Measurements from ENCODE around the gene SEMA3G.

SEMA3G gene

GRCh38 chr3:52438579-52439425 lies 6.1 kb downstream of the SEMA3G start:
- no peak for DNase-seq

DNA sequence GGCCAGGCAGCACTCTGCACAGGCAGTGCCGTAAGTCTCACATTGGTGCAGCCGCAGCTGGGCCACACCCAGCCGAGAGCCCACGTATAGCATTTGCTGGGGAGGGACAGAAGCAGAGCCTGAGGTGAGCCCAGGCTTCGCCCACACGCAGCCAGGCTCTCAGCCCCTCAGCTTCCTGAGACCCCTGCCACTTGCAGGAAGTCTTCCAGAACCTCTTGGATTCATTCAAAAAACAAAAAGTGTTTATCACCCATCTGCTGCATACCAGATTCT lies 6.9 kb downstream of the SEMA3G start:
- no peak for DNase-seq

DNA sequence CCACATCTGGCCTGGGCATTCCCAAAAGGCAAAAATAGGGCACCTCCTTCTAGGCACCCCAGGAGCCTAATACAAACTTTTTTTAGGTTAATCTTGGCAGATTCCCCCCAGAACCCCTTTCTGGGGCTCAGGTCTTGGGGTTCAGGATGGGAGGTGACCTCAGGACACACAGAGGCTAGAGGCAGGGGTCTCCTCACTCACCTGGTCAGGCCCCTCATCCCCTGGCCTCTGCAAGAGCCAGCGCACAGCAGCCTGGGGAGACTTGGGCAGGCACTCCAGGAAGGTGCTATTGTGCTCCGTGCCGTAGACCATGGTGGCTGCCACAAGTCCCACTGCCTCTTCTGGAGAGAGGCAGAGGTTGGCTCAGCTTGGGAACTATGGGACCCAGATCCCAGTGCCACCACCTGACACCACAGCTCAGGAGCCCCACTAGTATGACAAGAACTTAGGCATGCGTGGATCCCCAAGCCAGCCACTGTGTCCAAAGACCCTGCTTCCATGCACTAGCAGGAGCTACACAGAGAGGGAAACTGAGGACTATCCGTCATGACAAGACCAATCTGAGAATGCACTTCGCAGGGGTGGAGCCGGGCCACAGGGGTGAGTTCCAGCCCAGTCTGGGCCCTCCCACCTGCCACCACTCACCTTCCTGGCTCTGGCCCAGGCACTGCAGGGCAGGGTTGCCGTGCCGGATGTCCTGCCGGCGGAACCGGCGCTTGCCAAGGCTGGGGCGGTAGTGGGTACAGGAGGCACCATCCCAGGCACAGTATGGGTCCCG lies 7.4 kb downstream of the SEMA3G start:
- DNase-seq: no peak

DNA sequence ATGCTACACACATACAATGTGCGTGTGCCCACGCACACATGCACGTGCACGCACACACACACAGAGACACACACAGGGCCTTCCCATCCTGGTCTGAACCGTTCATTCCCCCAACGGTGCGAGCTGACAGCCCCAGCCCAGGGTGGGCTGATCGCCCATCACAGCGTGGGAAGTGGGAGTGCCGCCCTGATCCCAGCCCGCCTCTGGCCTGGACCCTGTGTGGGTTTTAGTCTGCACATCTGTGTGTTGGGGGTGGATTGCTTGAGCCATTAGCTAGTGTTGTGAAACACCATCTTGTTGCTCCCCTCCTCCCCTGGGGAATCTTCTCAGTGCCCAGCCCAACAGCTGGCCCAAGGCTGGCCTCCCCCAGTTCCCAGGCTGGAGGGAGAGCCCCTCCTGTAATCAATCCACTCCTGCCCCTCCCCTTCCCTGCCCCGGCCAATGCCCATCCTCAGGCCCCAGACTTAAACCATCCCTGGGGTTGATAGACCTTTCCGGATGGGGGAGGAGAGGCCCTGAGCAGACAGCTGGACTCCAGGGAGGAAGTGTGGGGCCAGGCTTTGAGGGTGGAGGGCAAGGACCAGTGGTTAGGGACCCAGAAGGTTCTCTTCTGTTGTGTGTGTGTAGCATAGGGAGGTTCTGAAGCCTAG lies 8.3 kb downstream of the SEMA3G start:
- no peak for DNase-seq

DNA sequence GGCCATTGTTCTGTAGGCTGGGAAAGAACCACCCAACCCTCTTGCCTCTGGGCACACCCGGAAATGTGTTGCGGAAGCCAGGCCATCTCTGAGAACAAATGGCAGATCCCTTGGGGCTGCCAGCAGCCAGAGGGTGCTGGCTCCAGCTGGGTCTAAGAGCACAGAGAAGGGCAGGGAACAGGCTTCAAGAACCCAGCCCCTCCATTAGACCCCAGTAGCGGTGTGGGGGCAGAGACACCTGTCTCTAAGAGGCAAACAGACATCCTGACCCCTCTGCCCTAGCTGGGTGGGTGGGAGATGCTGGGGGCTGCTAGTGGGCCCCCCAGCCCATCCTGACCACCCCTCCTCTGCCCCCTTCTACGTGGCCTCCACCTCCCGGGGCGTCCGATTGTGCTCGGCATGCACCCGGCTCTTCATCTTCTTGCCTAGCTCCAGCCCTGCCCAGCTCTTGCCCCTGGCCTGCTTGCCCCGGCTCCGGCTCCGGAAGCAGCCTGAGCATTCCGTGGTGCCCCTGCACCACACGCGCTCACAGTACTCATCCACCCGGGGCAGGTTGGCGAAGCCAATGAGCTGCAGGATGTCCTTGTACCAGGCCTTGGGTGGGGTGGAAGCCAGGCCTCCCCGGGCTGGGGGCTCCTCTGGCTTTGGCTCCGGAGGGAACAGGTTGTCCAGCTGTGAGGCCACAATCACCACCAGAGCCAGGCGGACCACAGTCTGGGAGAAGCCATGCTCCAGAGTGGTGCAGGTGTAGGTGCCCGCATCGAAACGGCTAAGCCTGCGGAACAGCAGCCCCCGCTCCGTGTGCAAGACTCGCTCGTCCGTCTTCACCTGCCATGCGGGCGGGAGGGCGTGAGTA lies 9.4 kb downstream of the SEMA3G start:
- DNase-seq: no peak

DNA sequence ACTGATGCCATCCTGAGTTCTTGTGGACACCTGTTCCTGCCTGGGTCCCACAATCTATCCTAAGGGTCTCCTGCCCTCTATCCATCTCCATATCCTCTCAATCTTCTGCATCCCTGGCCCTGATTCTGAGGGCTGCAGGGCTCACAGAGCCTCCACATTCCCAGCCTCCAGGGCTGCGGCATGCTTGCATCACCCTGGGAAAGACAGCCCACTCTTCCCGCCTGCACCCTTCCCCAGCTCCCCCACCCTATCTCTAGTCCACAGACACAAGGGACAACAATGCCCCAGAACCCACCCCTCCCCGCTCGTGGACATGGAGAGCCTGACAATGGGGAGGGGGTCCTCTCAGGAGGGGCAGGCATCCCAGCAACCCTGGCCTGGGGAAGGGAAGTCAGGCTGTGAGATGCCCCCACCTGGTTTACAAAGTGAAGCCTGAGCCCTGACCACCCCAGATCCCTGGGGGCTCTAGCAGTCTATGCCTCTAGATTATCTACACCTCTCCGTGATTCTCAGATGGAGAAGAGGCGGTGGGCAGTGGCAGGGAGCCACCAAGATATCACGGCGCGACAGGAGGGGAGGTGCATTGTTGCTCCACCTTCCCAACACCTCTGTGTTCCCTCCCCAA lies 10.3 kb downstream of the SEMA3G start:
- DNase-seq: no peak

DNA sequence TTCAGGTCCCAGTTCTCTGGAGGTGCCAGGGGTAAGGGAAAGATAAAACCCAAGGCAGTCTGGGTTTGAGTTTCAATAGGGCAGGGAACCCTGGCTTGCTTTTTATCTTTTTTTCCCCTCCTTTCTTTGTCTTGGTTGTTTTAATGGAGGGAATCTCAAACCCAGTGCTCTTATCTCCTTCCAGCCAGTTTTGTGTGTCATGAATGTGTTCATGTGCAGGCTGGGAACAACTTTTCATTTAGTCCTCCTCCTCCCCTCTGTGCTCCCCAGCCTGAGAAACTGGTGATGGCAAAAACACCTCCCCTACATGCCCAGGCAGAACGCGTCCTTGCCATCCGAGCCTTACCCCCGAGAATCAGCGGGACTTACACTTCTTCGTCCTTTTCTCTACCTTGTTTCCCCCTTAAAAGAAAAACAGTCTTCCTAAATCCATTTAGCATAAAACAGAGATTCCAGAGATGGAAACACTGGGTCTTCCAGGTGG lies 10.9 kb downstream of the SEMA3G start:
- no peak for DNase-seq

GRCh38 chr3:52433328-52433995 lies 11.4 kb downstream of the SEMA3G start:
- DNase-seq: no peak

- no peak for DNase-seq
Measured at GRCh38 chr3:52432691-52433141, 12.2 kb downstream of the SEMA3G start.

- DNase-seq: no peak
Measured at GRCh38 chr3:52432225-52432624, 12.7 kb downstream of the SEMA3G start.

- no peak for DNase-seq
Measured at GRCh38 chr3:52431459-52432223, 13.3 kb downstream of the SEMA3G start.

DNA sequence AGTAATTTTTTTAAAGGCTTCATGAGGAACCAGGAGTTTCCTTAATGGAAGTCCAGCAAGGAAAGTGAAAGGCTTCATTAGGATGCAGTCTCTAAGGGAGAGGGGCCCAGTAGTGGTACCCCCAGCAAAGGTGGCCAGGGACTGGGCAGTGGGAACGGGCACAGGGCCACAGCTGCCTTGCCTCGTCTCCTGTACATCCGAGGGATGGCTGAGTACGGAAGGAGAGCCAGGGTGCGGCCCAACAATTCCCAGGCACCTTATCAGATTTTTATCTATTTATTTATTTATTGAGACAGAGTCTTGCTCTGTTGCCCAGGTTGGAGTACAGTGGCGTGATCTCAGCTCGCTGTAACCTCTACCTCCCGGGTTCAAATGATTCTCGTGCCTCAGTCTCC lies 14.5 kb downstream of the SEMA3G start:
- no peak for DNase-seq

- DNase-seq: no peak
Measured at GRCh38 chr3:52429779-52430415, 15.0 kb downstream of the SEMA3G start.

DNA sequence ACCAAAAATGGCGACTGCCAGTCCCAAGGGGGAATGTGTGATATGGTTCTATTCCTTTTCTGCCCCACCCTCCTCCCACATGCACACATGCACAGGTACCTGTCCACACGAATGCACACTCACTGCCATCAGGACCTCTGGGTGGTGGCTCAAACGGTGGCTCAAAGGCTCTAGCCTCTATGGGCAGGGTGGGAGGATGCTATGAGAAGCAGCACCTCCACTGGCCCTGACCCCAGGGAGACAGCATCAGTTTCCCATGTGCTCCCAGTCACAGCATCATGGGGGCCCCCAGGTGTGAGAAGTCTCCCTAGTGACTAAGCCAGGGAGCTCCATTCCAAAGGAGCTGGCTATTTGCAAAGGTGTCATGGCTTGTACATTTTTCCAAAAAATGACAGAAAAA lies 15.9 kb downstream of the SEMA3G start:
- no peak for DNase-seq

GRCh38 chr3:52428151-52429005 lies 16.5 kb downstream of the SEMA3G start:
- no peak for DNase-seq

DNA sequence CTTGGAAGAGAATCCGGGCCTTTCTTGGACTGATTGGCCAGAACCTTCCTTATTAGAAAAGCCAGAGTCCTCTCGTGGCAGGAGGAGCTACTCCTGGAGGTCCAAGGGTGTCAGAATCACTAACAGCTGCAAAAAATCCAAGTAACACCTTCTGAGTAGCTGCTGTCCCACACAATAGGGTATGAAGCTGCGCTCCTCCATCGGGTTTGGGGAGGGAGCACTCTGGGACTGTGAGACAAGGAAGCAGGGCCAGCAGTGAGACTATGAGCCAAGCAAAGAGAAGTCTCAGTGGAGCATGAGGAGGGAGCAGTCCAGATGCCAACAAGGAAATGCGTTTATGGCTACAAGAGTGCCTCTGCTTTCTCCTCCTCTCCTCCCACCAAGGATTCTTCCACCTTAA lies 21.7 kb downstream of the SEMA3G start:
- no peak for DNase-seq

GRCh38 chr3:52422669-52423068 lies 22.2 kb downstream of the SEMA3G start:
- DNase-seq: no peak

- no peak for DNase-seq
Measured at GRCh38 chr3:52420388-52420787, 24.5 kb downstream of the SEMA3G start.

DNA sequence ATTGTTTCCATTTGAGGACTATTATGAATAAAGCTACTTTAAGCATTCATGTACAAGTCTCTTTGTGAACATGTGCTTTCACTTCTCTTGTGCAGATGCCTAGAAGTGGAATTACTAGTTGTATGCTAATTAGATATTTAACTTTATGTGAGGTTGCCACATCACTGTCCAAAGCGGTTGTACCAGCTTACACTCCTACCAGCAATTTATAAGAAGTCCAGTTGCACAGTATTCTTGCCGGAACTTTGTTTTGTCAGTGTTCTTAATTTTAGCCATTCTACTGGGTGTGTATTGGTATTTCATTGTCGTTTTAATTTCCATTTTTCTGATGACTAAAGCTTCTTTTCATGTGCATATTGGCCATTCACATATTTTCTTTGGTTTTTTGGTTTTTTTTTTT lies 29.1 kb downstream of the SEMA3G start:
- no peak for DNase-seq

Measured in NCI-H1092 (cell line).